Tibial artery (tissue), 4 donors: ENCODE data around the gene GTF2IRD1.
"Not testable (repeated sequence)": the region's sequence is repeated elsewhere in the genome, so short reads cannot be mapped to it uniquely, and the experiment has no call there.

Experiments
- DNase-seq, 2 donors: peaks; one replicate each; pipeline ENCODE4 v3.0.0-alpha.2; 2019
- H3K27ac ChIP-seq, 2 donors: fragments of 200-600 bp; sonication (generic) in 1 of 2; 1 replicate in 1 of 2; 2 replicates in 1 of 2; pipeline ENCODE4 v1.5.1; 2018 to 2019; ENCODE audit warnings: mild to moderate bottlenecking in 1 of 2
- H3K27me3 ChIP-seq, 2 donors: fragments of 200-600 bp; sonication (generic) in 1 of 2; one replicate each; pipeline versions ENCODE4 v1.5.1 to v1.6.0; 2016 to 2019
- H3K36me3 ChIP-seq, 3 donors: fragments of 200-600 bp; sonication (generic) in 2 of 3; one replicate each; pipeline ENCODE4 v1.5.1; 2016 to 2019; ENCODE audit warnings: mild to moderate bottlenecking in 2 of 3
- H3K4me1 ChIP-seq, 4 donors: fragments of 200-600 bp; sonication (generic) in 2 of 4; 1 replicate in 3 of 4; 2 replicates in 1 of 4; pipeline ENCODE4 v1.5.1; 2016 to 2019
- H3K4me3 ChIP-seq, 2 donors: fragments of 200-600 bp; sonication (generic) in 1 of 2; 1 replicate in 1 of 2; 2 replicates in 1 of 2; pipeline ENCODE4 v1.5.1; 2018 to 2019; ENCODE audit warnings: mild to moderate bottlenecking in 2 of 2
- H3K9me3 ChIP-seq, 3 donors: fragments of 200-600 bp; sonication (generic) in 1 of 3; one replicate each; pipeline ENCODE4 v1.5.1; 2016 to 2019
- intact Hi-C: fragments of 100-400 bp; cut with DNase I; formaldehyde crosslinking; loops from one replicate; pipeline ENCODE4 v1.15.0; 2023; ENCODE audit warnings: low total_unique reads
- TF ChIP-seq, protein P1 (sequence below), 2 experiments: fragments of 200-600 bp in 1 of 2; fragments of 450-650 bp in 1 of 2; IDR thresholded peaks; one replicate each; pipeline ENCODE4 v1.5.1; 2017 to 2019; ENCODE audit warnings: antibody characterized with exemption in 2 of 2, mild to moderate bottlenecking in 1 of 2, moderate library complexity in 1 of 2

Gene GTF2IRD1

GRCh38 chr7:74542558-74543117, 88.9 kb downstream of the GTF2IRD1 start:
- intact Hi-C loops, result no loop called here
- Histone ChIP-seq H3K36me3 (peaks cover 16 to 67% (median 51%) of the 10 kb centered on the region in 3 donors), H3K27ac (no peak overlapping the region)

DNA sequence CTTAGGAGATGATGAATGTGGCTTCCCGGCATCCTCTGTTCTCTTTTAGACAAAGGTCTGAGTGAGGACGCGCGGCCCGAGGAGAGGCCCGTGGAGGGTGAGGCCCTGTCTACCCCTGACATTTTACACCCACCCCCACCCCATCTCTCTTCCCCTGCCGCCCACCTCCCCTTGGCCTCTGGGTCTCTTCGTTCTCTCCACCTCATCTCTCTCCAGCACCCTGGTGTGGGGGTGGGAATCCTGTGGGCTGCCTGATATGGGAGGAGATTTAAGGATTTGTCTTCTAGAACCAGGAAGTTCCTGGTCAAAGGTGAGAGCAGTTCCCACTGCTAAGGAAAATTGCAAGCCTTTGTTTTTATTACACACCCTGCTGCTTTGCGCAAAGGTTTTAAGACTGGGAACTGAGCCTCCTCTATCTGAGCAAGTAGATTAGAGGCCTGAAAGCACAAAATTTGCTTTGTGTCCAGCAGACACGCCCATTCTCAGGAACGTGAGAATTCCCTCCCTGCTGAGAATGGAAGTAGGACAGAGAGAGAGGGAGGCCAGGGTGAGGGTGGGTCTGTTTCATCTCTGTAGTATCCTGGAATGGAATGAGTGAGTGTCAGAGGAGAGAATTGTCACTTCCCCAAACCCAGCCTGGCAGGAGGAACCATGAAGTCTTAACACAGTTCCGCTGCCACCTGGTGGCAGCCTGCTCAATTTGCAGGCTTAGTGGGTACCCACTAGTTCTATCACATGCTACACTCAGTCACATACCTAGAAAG, 91.2 kb downstream of the GTF2IRD1 start:
- Histone ChIP-seq H3K4me3 (no peak overlapping the region), H3K9me3 (no peaks in the 10 kb centered on the region), H3K4me1 (peaks cover 0 to 4% (median 0%) of the 10 kb centered on the region in 4 donors), H3K27me3 (no peaks in the 10 kb centered on the region), H3K36me3 (peaks cover 16 to 56% (median 50%) of the 10 kb centered on the region in 3 donors), H3K27ac (no peak overlapping the region)
- intact Hi-C loops, result loop anchor here (5.0 kb wide), 1 partner anchor 128 kb away; no protein-coding TSS in a partner anchor
- TF ChIP-seq, protein P1, sequence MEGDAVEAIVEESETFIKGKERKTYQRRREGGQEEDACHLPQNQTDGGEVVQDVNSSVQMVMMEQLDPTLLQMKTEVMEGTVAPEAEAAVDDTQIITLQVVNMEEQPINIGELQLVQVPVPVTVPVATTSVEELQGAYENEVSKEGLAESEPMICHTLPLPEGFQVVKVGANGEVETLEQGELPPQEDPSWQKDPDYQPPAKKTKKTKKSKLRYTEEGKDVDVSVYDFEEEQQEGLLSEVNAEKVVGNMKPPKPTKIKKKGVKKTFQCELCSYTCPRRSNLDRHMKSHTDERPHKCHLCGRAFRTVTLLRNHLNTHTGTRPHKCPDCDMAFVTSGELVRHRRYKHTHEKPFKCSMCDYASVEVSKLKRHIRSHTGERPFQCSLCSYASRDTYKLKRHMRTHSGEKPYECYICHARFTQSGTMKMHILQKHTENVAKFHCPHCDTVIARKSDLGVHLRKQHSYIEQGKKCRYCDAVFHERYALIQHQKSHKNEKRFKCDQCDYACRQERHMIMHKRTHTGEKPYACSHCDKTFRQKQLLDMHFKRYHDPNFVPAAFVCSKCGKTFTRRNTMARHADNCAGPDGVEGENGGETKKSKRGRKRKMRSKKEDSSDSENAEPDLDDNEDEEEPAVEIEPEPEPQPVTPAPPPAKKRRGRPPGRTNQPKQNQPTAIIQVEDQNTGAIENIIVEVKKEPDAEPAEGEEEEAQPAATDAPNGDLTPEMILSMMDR (IDR thresholded peaks at IDR 0.05), result peak; percentile 42 to 54
- no peak for DNase-seq

More at GRCh38 chr7:74542558-74543117, 88.9 kb downstream of the GTF2IRD1 start:
- TF ChIP-seq, protein P1 (IDR thresholded peaks at IDR 0.05), result no peak
- peaks cover 0 to 4% (median 0%) of the 10 kb centered on the region in 4 donors for H3K4me1 ChIP-seq
- no peaks in the 10 kb centered on the region for H3K27me3 ChIP-seq
- DNase-seq, result no peak
- H3K9me3 ChIP-seq, result no peaks in the 10 kb centered on the region
- H3K4me3 ChIP-seq, result no peak overlapping the region

DNA sequence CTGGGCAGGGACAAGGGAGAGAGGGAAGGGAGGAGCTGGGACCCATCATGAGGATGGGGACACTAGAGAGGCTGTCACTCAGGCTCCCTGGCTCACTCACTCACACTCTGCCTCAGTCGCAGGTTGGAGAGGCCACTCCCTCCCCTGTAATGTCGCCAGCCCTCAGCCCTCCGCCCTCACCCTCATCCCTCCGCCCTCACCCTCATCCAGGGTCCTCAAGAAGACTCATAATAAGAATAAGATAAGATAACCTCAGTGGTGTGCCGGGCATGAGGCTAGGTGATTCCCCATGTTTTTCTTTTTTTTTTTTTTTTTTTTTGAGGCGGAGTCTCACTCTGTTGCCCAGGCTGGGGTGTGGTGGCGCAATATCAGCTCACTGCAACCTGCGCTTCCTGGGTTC, 92.2 kb downstream of the GTF2IRD1 start:
- peaks cover 16 to 50% (median 45%) of the 10 kb centered on the region in 3 donors for H3K36me3 ChIP-seq
- H3K27me3 ChIP-seq, result no peaks in the 10 kb centered on the region
- intact Hi-C loops, result loop anchor here (5.0 kb wide), 1 partner anchor 129 kb away; no protein-coding TSS in a partner anchor
- peaks cover 0 to 4% (median 0%) of the 10 kb centered on the region in 4 donors for H3K4me1 ChIP-seq
- H3K27ac ChIP-seq, result no peak overlapping the region
- no peaks in the 10 kb centered on the region for H3K9me3 ChIP-seq
- TF ChIP-seq, protein P1 (IDR thresholded peaks at IDR 0.05), result no peak
- no peak for DNase-seq
- H3K4me3 ChIP-seq, result no peak overlapping the region

GRCh38 chr7:74553596-74554012, 99.9 kb downstream of the GTF2IRD1 start:
- H3K27ac ChIP-seq, H3K4me3 ChIP-seq, DNase-seq, intact Hi-C loops, H3K9me3 ChIP-seq, H3K4me1 ChIP-seq, H3K27me3 ChIP-seq: not testable (repeated sequence)
- H3K36me3 ChIP-seq, result peaks cover 13 to 56% (median 17%) of the 10 kb centered on the region in 3 donors

DNA sequence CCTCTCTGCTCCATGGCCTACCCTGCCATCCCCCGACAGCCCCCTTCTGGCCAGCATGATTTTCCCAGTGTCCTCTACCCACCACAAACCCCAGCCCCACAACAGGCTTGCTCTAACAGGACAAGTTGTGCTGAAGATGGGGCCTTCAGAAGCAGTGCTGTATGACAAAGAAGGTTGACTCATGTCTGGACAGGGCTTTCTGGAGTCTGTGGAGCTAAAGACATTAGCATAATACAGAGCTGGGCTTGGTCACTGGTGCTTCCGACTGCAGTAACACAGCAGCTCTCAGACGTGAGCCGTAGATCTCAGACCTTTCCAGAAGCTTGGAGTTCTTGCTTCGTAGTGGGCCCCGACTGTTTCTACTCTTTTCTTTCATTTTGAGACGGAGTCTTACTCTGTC, 100.5 kb downstream of the GTF2IRD1 start:
- no peak for DNase-seq
- H3K9me3 ChIP-seq, result no peaks in the 10 kb centered on the region
- intact Hi-C loops, result no loop called here
- no peaks in the 10 kb centered on the region for H3K4me1 ChIP-seq
- TF ChIP-seq, protein P1 (IDR thresholded peaks at IDR 0.05), result no peak
- no peak overlapping the region for H3K4me3 ChIP-seq
- no peak overlapping the region for H3K27ac ChIP-seq
- H3K36me3 ChIP-seq, result peaks cover 19 to 58% (median 23%) of the 10 kb centered on the region in 3 donors
- no peaks in the 10 kb centered on the region for H3K27me3 ChIP-seq

GRCh38 chr7:74560086-74560719, 106.5 kb downstream of the GTF2IRD1 start:
- H3K4me1 ChIP-seq, result no peaks in the 10 kb centered on the region

More at GRCh38 chr7:74560086-74560719, 106.5 kb downstream of the GTF2IRD1 start:
- DNase-seq, result no peak
- intact Hi-C loops, result no loop called here
- no peak overlapping the region for H3K27ac ChIP-seq
- TF ChIP-seq, protein P1 (IDR thresholded peaks at IDR 0.05), result no peak
- H3K9me3 ChIP-seq, result no peaks in the 10 kb centered on the region
- H3K27me3 ChIP-seq, result no peaks in the 10 kb centered on the region
- H3K36me3 ChIP-seq, result peaks cover 22 to 85% (median 26%) of the 10 kb centered on the region in 3 donors
- H3K4me3 ChIP-seq, result no peak overlapping the region
